A549 (cell line): ENCODE data around the gene SEMA3C.

Experiments
- CTCF ChIP-seq: fragments of >200 bp; sonication (Bioruptor Twin); formaldehyde crosslinking; IDR thresholded peaks from 3 replicates; pipeline ENCODE4 v1.5.1; 2016
- ESRRA ChIP-seq: fragments of 150-350 bp; IDR thresholded peaks from 2 replicates; pipeline ENCODE4 v1.6.1; 2014; ENCODE audit warnings: mild to moderate bottlenecking, low read length, borderline replicate concordance
- KDM1A ChIP-seq: fragments of 200-600 bp; sonication (generic); IDR thresholded peaks from 2 replicates; pipeline ENCODE4 v1.6.1; 2016; ENCODE audit warnings: low read depth, mild to moderate bottlenecking
- PBX3 ChIP-seq: IDR thresholded peaks from 2 replicates; pipeline ENCODE4 v1.6.1; 2012
- POLR2A ChIP-seq: IDR thresholded peaks from 2 replicates; pipeline ENCODE4 v1.6.1; 2012; ENCODE audit warnings: mild to moderate bottlenecking, low read length
- RFX5 ChIP-seq: fragments of 450-650 bp; IDR thresholded peaks from 2 replicates; pipeline ENCODE4 v1.7.1; 2014; ENCODE audit warnings: antibody characterized with exemption, mild to moderate bottlenecking, moderate library complexity

GRCh38 chr7:80781146-80781545 is 137.7 kb downstream of the SEMA3C start:
- TF ChIP-seq KDM1A: no peak
- no peak for TF ChIP-seq CTCF
- no peak for TF ChIP-seq POLR2A
- no peak for TF ChIP-seq RFX5
- no peak for TF ChIP-seq ESRRA
- no peak for TF ChIP-seq PBX3
